Glomerular endothelial cell (primary cell): Measurements from ENCODE around the gene GNPTAB. TPM values are rescaled to one million over a fixed set of nuclear protein-coding genes. Genes with fewer than 3 reads are reported as not detected.
"Not testable (repeated sequence)": the region's sequence is repeated elsewhere in the genome, so short reads cannot be mapped to it uniquely, and the experiment has no call there.

ENCODE experiments used
- DNase-seq: peaks from one replicate; pipeline ENCODE4 v3.0.0-alpha.2; 2011; ENCODE audit warnings: low read depth, low spot score; ENCODE audit errors: extremely low read depth
- total RNA-seq: library from RNA; depleted of rRNA; stranded (reverse); fragments of >200 nt; gene quantifications from 2 replicates; pipeline ENCODE4 v1.2.3, GENCODE V29; 2015

Gene GNPTAB
- total RNA-seq = 38.3 and 44.7 TPM in 2 replicates

DNA sequence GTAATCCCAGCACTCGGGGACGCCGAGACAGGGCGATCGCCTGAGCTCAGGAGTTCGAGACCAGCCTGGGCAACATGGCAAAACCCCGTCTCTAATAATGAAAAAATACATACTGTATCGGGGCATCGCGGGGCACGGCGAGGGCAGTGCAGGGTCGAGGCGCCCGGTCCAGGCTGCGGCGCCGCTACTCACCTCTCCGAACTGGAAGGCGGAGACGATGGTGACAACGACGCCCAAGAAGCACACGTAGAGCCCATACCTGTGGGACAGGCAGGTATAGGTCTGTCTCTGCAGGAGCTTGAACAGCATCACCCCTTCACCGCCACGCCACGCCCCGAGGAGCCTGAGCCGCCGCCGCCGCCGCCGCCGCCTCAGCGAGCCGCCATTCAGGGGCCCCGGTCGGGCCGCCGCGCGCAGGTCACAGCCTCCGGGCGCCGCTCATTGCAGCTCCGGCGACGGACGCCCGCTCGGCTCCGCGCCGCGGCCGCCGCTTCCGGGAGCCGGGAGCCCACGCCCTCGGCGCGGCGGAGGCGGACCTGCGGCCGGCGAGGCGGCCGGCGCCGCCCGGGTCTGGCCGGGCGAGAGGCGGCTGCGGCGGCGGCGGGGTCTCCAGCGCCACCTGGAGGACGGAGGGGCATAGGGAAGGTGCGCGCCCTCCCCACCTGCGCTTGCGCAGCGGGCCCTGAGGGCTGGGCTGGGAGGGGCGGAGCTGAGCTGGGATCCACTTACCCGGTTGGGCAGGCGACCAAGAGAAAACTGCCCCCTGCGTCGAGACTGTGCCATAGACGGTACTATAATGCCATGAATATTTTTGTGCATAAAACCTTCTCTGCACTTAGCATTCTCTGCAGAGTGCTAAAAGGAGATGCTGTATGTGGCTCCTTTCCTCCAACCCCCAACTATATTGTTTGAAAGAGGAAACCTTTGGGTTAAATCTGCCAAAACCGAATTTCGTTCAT lies at the start of gene GNPTAB:
GNPTAB (minus strand) TSS at position 593 of the 959 bp plus-strand sequence; CDS start at position 309, 284 bp downstream.
- peak; percentile 57 for DNase-seq

DNA sequence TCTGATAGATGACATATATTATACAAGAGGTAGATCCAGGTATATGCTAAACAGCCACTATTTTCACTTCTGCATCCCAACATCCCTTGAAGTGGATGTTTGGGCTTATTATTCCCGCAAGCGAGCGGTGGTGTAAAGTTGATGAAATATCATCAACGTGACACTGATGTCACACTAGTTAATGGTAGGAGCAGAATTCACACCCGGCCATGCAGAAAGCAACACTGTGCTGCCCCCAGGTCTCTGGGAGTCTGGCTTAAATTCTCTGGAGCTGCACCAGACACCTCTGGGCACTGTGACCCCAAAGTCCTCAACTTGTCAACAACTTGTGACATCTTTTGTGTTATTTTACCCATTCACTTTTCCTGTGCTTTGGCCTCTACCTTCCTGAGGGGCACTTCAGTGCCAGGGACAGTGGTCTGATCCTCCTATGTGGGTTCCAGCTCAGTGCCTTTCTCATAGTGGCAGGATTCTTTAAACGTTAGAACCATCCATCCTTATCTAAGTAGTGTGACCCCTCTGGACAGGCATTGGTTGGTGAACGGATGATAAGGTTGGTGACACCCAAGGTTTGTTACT lies 47.6 kb upstream of the GNPTAB start:
- DNase-seq = no peak

DNA sequence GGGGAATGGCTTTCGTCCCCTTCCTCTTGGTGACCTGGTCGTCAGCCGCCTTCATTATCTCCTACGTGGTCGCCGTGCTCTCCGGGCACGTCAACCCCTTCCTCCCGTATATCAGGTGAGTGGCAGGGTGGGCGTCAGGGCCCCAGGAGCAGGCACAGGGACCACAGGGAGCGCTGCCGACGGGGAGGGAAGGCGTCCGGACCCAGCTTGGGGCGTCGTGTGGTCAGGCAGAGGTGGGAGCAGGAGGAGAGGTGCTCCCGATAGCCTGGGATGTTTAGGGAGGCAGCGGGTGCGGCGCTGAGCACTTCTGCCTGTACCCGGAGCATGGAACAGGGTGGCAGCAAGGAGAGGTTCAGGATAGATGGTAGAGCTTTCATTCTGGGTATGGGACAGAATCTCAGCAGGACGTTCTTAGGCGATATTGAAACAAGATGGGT lies 47.1 kb upstream of the GNPTAB start:
- no peak for DNase-seq

DNA sequence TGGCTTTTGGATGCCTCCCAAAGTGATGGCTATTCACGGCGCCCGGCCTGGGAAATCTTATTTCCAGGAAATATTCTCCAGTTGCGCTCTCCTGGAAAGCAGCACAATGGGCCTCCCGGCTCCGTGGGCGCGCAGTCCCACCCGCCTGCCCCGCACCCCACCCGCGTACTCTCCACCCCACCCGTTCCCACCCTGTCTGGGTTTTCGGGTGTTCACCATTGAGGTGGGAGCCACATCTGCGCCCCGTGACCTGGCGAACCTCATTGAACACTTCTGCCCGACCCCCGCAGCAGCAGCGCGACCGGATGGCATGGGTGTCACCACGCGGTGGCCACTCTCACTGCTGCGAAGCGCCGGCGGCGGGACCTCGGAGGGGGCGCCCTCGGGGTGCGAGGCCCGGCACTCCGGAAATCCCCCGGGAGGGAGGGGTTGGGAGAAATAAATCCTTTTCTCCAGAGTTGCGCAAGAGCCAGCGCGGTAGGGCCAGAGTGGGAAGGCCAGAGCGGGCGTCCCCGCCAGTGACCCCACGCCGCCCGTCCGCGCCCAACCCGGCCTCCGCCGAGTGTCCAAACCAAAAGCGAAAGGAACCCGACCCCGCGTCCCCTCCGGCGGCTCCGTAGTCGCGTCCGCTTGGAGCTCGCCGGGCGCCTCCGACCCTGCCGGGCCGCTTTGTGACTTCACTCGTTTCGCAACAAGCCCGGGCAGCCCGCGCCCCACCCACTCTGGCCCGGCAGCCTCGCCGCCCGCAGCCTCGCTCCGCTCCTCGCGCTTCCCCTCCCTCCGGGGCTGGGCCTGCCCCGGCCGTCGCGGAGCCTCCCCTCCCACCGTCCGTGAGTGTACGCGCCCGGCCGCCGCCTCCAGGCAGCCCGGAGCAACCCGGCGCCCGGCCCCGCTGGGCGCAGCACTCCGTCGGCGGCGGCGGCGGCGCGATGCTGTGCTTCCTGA lies 46.4 kb upstream of the GNPTAB start, which contains the start of gene DRAM1:
DRAM1 (plus strand) TSS at position 720 of the 945 bp plus-strand sequence; CDS start at position 930, 210 bp downstream.
- no peak for DNase-seq

DNA sequence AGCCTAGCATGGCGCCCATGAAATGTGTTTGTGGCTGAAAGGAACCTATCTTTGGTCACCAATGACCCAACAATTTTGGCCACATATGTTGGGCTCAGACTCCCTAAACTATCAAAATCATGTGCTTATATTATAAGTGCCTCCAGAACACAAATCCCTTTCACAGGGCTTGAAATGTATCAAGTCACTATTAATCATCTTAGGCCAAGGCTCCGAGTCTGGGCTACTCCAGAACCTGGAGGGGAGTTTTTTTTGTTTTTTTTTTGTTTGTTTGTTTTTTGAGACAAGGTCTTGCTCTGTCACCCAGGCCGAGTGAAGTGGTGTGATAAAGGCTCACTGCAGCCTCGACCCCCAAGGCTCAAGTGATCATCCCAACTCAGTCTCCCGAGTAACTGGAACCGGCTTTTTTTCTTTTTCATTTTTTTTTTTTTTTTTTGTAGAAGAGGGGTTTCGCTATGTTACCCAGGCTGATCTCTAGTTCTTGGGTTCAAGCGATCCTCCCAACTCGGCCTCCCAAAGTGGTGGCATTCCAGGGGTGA lies 45.6 kb upstream of the GNPTAB start:
- no peak for DNase-seq

DNA sequence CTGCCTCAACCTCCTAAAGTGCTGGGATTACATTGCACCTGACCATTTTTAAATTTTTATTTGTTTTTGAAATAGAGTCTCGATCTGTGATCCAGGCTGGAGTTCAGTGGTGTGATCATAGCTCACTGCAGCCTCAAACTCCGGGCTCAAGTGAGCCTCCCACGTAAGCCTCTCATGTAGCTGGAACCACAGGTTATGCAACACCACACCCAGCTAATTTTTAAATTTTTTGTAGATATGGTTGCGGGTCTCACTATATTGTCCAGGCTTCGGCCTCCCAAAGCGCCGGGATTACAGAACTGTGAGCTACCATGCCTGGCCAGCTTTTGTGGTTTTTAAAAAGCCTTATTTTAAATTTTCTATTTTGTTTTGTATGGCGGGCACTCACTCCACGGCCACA lies 44.4 kb upstream of the GNPTAB start:
- DNase-seq = no peak

DNA sequence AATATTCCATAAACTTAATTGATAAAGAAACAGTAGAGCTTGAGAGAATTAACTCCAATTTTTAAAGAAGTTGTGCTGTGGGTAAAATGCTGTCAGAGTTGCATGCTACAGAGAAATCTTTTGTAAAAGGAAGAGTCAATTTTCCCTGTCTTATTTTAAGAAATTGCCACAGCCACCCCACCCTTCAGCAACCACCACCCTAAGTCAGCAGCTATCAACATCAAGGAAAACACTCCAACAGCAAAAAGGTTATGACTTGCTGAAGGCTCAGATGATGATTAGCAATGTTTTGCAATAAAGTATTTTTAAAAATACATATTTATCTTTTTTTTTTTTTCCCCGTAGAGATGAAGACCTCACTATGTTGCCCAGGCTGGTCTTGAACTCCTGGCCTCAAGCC lies 40.2 kb upstream of the GNPTAB start:
- no peak for DNase-seq

DNA sequence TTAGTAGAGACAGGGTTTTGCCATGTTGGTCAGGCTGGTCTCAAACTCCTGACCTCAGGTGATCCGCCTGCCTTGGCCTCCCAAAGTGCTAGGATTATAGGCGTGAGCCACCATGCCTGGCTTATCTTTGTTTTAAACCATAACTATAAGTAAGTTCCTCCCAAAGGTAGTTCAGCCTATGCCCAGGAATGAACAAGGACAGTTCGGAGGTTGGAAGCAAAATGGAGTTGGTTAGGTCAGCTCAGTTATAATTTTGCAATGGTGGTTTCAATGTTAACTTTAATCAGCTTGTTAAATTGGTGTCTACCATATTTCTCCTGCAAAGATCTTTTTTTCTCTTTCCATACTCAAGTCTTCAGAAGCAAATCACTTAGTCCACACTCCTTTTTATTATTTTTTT lies 36.9 kb upstream of the GNPTAB start:
- not testable (repeated sequence) for DNase-seq

DNA sequence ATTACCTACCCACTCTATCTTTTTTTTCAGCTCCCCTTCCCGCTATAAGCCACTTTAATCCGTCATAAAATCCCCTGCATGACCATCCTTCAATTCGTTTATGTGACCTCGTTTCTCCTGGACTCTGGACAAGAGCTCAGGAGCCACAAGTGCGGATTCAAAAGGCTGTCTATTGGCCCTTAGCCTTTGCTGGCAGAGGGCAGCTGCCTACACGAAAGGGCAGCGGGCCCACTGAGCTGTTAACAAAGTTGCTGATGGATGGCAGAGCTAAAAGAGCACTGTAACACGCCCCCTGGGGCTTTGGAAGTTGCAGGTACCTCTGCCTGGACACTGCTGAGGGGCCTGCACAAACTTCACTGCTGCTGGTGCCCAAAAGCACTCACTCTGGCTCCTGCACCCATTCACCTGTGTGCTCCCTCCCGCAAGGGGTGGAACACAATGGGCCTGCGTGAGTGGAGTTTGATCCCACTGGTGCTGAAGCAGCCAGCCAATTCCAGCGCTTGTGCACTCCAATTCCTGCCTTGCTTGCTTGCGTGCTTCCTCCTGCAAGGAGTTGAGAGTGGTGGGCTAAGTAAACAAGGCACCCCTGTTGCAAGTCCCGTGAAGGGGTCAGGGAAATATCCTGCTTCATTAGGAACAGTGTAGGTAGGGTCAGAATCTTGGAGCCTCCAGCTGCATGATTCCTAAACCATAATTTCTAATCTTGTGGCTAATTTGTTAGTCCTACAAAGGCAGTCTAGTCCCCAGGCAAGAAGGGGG lies 36.0 kb upstream of the GNPTAB start:
- no peak for DNase-seq

DNA sequence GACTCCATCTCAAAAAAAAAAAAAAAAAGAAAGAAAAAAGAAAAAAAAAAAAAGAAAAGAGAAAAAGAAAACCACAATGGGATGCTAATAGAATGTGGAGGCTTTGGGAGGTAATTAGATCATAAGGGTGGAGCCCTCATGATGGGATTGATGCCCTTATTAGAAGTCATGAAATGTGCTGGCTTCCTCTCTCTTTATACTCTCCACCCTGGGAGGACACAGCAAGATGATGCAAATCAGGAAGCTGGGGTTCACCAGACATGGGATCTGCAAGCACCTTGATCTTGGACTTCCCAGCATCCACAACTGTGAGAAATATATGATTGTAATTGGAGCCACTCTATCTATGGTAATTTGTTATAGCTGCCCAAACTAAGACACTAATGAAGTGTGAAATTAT lies 33.2 kb upstream of the GNPTAB start:
- no peak for DNase-seq

DNA sequence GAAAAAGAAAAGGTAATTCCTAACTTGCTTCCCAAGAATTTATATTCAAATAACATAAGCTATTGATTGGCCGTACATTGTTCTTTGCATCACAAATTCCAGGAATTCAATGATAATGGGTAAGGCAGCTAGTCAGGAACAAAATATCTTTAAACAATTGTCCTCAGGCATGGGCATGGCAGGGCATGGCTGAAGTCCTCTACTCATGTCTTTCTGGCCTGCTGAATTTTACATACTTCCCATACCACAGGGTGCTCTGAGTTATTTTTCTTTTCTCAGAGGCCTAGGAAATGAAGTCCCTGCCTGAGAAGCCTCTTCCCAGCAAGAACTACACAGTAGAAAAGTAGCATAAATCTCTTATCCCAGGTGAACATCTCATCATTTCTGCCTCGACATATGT lies 31.5 kb upstream of the GNPTAB start:
- DNase-seq = no peak

DNA sequence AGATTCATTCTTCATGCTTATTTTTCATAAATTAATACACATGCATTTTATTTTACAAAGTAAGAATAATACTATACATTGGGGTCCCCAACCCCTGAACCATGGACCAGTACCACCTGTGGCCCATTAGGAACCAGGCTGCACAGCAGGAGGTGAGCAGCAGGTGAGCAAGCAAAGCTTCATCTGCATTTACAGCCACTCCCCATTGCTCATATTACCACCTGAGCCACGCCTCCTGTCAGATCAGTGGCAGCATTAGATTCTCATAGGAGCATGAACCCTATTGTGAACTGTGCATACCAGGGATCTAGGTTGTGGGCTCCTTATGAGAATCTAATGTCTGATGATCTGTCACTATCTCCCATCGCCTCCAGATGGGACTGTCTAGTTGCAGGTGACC lies 30.9 kb upstream of the GNPTAB start:
- not testable (repeated sequence) for DNase-seq

DNA sequence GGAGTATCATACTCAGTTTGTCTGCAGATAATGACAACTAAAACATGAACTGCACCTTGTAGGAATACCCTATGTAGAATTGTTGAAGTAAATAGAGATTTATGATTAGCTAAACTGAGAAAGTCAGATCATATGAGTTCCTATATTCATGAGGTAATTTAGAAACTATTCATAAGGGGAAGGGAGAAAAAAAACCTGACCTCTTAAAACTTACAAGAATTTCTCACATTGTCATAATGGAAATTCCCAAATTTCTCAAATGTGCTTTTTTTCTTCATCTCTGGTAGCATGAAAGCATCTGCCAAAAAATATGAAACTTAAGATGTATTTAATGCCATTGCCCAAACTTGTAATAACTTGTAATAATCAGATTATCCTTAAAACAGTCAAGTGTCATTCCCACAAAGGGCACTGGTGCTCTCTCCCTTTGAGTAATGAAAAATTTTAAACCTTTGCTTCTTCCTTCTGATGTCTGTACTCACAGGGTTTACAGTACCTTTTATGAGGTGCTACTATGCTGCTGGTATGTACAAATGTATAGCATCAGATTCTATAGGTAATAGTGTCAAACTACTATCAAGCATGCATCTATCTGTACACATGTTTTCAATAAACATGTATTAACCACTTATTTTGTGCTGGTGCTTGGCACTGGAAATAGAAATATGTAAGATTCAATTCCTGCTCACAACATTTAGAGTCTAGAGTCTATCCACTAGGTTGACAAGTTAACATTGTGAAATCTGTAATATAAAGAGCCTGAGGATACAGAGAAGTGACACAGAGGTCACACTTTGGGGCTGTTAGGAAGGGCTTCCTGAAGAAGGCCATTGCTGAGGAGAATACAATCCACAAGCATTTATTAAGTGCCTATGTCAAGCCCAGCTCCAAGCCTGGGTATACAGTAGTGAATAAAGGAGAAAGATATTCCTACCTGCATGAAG lies 29.2 kb upstream of the GNPTAB start:
- no peak for DNase-seq

DNA sequence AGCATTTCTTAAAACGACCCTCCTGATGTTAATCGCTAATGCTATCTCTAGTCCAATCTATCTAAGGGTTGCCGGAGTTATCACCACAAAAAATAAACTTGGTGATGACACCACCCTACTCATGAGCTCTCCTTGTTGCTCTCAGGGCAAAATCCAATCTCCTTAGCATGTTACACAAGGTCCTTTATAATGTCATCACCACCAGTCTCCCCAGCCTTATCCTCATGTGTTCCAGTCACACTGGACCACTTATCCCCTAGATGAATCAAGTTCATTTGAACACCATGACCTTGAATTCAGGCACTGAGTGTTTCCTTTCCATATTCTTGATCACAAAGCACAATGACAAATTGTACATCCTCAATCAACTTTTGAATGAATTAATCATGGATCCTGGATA lies 27.6 kb upstream of the GNPTAB start:
- no peak for DNase-seq

DNA sequence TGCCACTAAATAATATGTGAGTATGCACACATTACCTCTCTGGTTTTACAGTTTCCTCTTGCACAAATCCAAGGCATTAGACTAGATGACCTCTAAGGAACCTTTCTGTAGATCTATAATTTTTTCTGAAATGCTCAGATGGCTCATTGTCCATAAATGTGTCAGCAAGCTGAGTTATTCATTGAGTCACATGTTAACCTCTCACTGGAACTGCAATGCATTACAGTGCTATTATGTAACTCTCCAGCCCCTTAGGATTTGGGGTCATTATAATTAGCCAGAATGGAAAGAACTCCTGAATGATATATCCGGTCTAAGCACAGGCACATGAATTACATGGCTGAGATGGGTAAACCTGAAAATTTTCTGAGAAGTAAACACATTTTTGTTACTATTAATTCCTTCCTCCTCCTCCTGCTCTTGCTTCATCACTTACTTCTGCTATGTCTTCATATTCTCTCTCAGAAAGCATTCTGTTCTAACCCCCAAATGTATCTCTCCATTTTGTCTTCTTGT lies 26.3 kb upstream of the GNPTAB start:
- no peak for DNase-seq

DNA sequence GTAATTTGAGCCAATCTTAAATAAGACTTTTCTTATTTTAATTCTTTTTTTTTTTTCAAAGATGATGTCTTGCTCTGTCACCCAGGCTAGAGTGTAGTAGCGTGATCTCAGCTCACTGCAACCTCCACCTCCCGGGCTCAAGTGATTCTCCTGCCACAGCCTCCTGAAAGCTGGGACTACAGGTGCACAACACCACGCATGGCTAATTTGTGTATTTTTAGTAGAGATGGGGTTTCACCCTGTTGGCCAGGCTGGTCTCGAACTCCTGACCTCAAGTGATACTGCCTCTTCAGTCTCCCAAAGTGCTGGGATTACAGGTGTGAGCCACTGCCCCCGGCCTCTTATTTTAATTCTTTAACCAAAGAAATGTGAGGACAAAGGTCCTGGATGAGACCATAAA lies 25.9 kb upstream of the GNPTAB start:
- not testable (repeated sequence) for DNase-seq

DNA sequence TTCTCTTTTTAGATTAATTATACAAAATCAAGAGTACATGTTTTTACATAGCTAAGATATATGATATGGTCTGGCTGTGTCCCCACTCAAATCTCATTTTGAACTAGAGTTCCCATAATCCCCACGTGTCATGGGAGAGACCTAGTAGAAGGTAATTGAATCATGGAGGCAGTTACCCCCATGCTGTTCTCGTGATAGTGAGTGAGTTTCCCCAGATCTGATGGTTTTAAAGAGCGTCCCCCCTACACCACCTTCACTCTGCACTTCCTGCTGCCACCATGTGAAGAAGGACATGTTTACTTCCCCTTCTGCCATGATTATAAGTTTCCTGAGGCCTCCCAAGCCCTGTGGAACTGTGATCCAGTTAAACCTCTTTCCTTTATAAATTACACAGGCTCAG lies 25.2 kb upstream of the GNPTAB start:
- no peak for DNase-seq

DNA sequence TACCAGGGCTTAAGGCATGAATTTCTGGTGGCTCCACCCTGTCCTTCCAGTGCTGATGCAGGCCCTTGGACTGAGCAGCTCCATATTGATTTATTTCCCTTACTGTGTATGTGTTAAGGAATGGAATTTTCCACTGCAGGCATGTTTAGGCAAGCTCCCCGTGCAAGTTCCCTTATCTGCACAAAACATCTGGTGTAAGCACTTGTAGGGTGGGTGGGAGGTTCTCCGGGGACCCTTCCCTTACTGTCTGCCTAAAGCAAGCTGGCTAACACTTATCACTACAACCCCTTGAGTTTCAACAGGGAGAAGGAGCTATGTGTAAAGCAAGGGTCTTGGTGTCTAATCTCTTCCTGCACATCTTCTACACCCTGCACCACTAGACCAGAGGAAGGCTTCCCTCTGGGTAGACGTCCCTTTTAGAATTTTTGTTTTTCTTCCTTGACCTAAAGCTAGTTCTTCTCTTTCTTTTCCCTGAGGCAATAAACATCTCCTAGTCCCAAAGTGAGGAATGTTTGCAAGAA lies 24.7 kb upstream of the GNPTAB start:
- DNase-seq = no peak
